GM21825 (cell line): ENCODE measurements around the gene RORC.
"Not testable (repeated sequence)": the region's sequence is repeated elsewhere in the genome, so short reads cannot be mapped to it uniquely, and the experiment has no call there.

ENCODE experiments used
- ATAC-seq: cut with Tn5 transposase; IDR thresholded peaks from one replicate; pipeline ENCODE4 v1.9.1; 2021; ENCODE audit warnings: mild to moderate bottlenecking, moderate library complexity; ENCODE audit not compliant: unreplicated experiment

Gene RORC

GRCh38 chr1:151776665-151777062, 54.9 kb downstream of the RORC start:
- no peak for ATAC-seq

- ATAC-seq, result no peak
These were observed 55.5 kb downstream of the RORC start for GRCh38 chr1:151775894-151776664.

GRCh38 chr1:151774256-151774922, 57.2 kb downstream of the RORC start:
- no peak for ATAC-seq

- ATAC-seq, result no peak
These were observed 57.9 kb downstream of the RORC start for GRCh38 chr1:151773702-151774101.

- not testable (repeated sequence) for ATAC-seq
These were observed 62.3 kb downstream of the RORC start for GRCh38 chr1:151769270-151769669.

GRCh38 chr1:151768351-151769066, 63.1 kb downstream of the RORC start:
- not testable (repeated sequence) for ATAC-seq

- ATAC-seq, result no peak
These were observed 67.6 kb downstream of the RORC start for GRCh38 chr1:151763990-151764389.

GRCh38 chr1:151762941-151763921, 68.4 kb downstream of the RORC start, which contains the start of gene MRPL9:
Gene MRPL9, minus strand, starts transcription at chr1:151763496. Its CDS starts 17 bp downstream, at chr1:151763479.
- peak; percentile 96 for ATAC-seq

GRCh38 chr1:151760597-151761385, 70.8 kb downstream of the RORC start:
- ATAC-seq, result no peak

GRCh38 chr1:151759241-151759640, 72.4 kb downstream of the RORC start:
- no peak for ATAC-seq

- no peak for ATAC-seq
These were observed 75.3 kb downstream of the RORC start for GRCh38 chr1:151756291-151756690.
